ENCODE data around the gene MRPS18B.

DNA sequence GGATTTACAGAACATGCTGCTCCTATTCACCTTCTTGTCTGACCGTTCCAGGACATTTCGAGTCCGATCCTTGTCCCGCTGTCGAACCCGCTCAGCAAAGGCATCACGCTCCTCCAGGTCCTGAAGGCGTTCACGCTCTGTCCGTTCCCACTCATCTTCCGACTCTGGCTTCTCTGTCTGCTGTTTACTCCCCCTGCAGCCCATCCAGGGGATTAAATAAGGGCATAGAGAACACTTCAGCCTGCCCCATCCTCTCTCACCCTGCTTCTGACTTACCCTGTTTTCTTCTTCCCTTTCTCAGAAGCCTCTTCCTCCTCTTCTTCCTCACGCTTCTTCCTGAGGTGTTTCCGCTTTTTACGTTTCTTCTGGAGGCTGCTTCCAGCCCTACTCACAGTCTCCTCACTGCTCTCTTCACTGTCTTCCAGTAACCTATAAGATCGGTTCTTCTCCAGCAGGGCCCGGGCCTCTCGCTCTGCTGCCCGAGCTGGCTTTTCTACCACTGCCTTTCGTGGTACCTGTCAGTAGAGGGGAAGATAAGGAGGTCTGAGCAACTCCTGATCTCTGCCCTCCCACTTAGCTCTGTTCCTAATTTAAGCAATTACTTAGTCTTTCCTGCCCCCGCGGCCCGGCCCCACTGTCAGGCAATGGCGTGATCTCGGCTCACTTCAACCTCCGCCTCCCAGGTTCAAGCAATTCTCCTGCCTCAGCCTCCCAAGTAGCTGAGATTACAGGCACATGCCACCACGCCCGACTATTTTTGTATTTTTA is 53.3 kb downstream of the MRPS18B start:
- TF ChIP-seq, protein P1, sequence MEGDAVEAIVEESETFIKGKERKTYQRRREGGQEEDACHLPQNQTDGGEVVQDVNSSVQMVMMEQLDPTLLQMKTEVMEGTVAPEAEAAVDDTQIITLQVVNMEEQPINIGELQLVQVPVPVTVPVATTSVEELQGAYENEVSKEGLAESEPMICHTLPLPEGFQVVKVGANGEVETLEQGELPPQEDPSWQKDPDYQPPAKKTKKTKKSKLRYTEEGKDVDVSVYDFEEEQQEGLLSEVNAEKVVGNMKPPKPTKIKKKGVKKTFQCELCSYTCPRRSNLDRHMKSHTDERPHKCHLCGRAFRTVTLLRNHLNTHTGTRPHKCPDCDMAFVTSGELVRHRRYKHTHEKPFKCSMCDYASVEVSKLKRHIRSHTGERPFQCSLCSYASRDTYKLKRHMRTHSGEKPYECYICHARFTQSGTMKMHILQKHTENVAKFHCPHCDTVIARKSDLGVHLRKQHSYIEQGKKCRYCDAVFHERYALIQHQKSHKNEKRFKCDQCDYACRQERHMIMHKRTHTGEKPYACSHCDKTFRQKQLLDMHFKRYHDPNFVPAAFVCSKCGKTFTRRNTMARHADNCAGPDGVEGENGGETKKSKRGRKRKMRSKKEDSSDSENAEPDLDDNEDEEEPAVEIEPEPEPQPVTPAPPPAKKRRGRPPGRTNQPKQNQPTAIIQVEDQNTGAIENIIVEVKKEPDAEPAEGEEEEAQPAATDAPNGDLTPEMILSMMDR (IDR thresholded peaks at IDR 0.05) = no peak
- TF ChIP-seq POLR2AphosphoS5 (IDR thresholded peaks at IDR 0.05; ENCODE audit: low read depth, low read length) (no peak), SIN3A (IDR thresholded peaks at IDR 0.05; ENCODE audit: borderline replicate concordance, insufficient read depth, low read depth, low read length) (no peak), TCF7L2 (IDR thresholded peaks at IDR 0.05; ENCODE audit: low read depth, low read length) (no peak)
- TF ChIP-seq, protein P2, sequence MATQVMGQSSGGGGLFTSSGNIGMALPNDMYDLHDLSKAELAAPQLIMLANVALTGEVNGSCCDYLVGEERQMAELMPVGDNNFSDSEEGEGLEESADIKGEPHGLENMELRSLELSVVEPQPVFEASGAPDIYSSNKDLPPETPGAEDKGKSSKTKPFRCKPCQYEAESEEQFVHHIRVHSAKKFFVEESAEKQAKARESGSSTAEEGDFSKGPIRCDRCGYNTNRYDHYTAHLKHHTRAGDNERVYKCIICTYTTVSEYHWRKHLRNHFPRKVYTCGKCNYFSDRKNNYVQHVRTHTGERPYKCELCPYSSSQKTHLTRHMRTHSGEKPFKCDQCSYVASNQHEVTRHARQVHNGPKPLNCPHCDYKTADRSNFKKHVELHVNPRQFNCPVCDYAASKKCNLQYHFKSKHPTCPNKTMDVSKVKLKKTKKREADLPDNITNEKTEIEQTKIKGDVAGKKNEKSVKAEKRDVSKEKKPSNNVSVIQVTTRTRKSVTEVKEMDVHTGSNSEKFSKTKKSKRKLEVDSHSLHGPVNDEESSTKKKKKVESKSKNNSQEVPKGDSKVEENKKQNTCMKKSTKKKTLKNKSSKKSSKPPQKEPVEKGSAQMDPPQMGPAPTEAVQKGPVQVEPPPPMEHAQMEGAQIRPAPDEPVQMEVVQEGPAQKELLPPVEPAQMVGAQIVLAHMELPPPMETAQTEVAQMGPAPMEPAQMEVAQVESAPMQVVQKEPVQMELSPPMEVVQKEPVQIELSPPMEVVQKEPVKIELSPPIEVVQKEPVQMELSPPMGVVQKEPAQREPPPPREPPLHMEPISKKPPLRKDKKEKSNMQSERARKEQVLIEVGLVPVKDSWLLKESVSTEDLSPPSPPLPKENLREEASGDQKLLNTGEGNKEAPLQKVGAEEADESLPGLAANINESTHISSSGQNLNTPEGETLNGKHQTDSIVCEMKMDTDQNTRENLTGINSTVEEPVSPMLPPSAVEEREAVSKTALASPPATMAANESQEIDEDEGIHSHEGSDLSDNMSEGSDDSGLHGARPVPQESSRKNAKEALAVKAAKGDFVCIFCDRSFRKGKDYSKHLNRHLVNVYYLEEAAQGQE (IDR thresholded peaks at IDR 0.05; ENCODE audit: insufficient read depth in 1 of 2, low read depth in 2 of 2, low read length in 1 of 2) = no peak
